B cell (primary cell): ENCODE results near the gene TRPV6. TPM values are rescaled to one million over a fixed set of nuclear protein-coding genes. Genes with fewer than 3 reads are reported as not detected.

ENCODE experiments used
- ATAC-seq: fragments of 200-7000 bp; cut with Tn5 transposase; one replicate; pipeline ENCODE4 v1.10.0; 2021; ENCODE audit warnings: low read depth, mild to moderate bottlenecking, moderate number of reproducible peaks, moderate library complexity
- CTCF ChIA-PET: fragments of 350-600 bp; sonication (Branson Sonifier 250); formaldehyde crosslinking; loops from one replicate; lab custom pipeline; 2021; ENCODE audit warnings: antibody characterized with exemption, inconsistent platforms; lab: Charles Lee
- POLR2A ChIA-PET: fragments of 350-600 bp; sonication (Branson Sonifier 250); formaldehyde crosslinking; loops from one replicate; lab custom pipeline; 2021; ENCODE audit warnings: antibody characterized with exemption; lab: Charles Lee
- DNase-seq: peaks from one replicate; pipeline ENCODE4 v3.0.0; 2013
- H2AFZ ChIP-seq: 2 replicates; pipeline ENCODE4 v1.6.1; 2012; ENCODE audit warnings: mild to moderate bottlenecking, low read depth, low read length; ENCODE audit not compliant: insufficient read depth, poor library complexity, severe bottlenecking
- H3K27ac ChIP-seq, 2 donors: 1 replicate in 1 of 2; 2 replicates in 1 of 2; pipeline ENCODE4 v1.5.1; 2012 to 2013; ENCODE audit warnings: low read length in 2 of 2, mild to moderate bottlenecking in 2 of 2, moderate library complexity in 1 of 2
- H3K27me3 ChIP-seq, 4 experiments: fragments of 200-600 bp in 1 of 4; sonication (generic) in 1 of 4; replicated peaks in 1 of 4; 1 replicate in 2 of 4; 2 replicates in 2 of 4; pipeline versions ENCODE4 v1.6.1 to v1.7.0; 2013 to 2016; ENCODE audit warnings: low read length in 3 of 4, mild to moderate bottlenecking in 2 of 4, mixed read lengths in 1 of 4, moderate library complexity in 1 of 4; ENCODE audit not compliant: insufficient read depth in 4 of 4, control insufficient read depth in 3 of 4; ENCODE audit errors: control extremely low read depth in 1 of 4
- H3K36me3 ChIP-seq, 2 experiments: replicated peaks in 1 of 2; 1 replicate in 1 of 2; 2 replicates in 1 of 2; pipeline versions ENCODE4 v1.6.1 to v1.7.1; 2013; ENCODE audit warnings: low read length in 1 of 2; ENCODE audit not compliant: insufficient read depth in 2 of 2, control insufficient read depth in 1 of 2; ENCODE audit errors: control extremely low read depth in 1 of 2, extremely low read depth in 1 of 2
- H3K4me1 ChIP-seq, 2 donors: fragments of 200-600 bp in 1 of 2; sonication (generic) in 1 of 2; 1 replicate in 1 of 2; 2 replicates in 1 of 2; pipeline versions ENCODE4 v1.5.1 to v1.6.1; 2013 to 2017; ENCODE audit warnings: low read length in 2 of 2; ENCODE audit not compliant: control insufficient read depth in 2 of 2, insufficient read depth in 2 of 2
- H3K4me2 ChIP-seq: replicated peaks from 2 replicates; pipeline ENCODE3; 2012; ENCODE audit warnings: mild to moderate bottlenecking, low read depth, low read length; ENCODE audit not compliant: poor library complexity, severe bottlenecking
- H3K4me3 ChIP-seq, 5 experiments: fragments of 200-600 bp in 1 of 5; sonication (generic) in 1 of 5; 1 replicate in 3 of 5; 2 replicates in 2 of 5; pipeline versions ENCODE4 v1.5.1 to v1.7.0; 2011 to 2016; ENCODE audit warnings: low read length in 4 of 5, mild to moderate bottlenecking in 4 of 5, low read depth in 2 of 5, control low read depth in 1 of 5, moderate library complexity in 1 of 5; ENCODE audit not compliant: insufficient read depth in 1 of 5; ENCODE audit errors: control extremely low read depth in 1 of 5, extremely low read depth in 1 of 5
- H3K79me2 ChIP-seq: fragments of 200-600 bp; sonication (generic); one replicate; pipeline ENCODE4 v1.6.0; 2016; ENCODE audit warnings: low read length; ENCODE audit not compliant: control insufficient read depth, insufficient read depth
- H3K9ac ChIP-seq: fragments of 200-600 bp; sonication (generic); 2 replicates; pipeline ENCODE4 v1.6.1; 2017; ENCODE audit warnings: mild to moderate bottlenecking, low read length, moderate library complexity
- H3K9me3 ChIP-seq, 3 donors: one replicate each; pipeline versions ENCODE4 v1.6.1 to v1.7.1; 2013; ENCODE audit warnings: low read length in 2 of 3; ENCODE audit not compliant: control insufficient read depth in 2 of 3, insufficient read depth in 1 of 3; ENCODE audit errors: control extremely low read depth in 1 of 3
- H4K20me1 ChIP-seq: 2 replicates; pipeline ENCODE4 v1.6.0; 2012; ENCODE audit warnings: mild to moderate bottlenecking, low read length; ENCODE audit not compliant: insufficient read depth, control insufficient read depth, poor library complexity, severe bottlenecking
- H3K27ac Mint-ChIP-seq: one replicate; pipeline ENCODE4 v1.8.0; 2021; ENCODE audit warnings: mixed read lengths
- H3K27me3 Mint-ChIP-seq: one replicate; pipeline ENCODE4 v1.8.0; 2021; ENCODE audit warnings: mixed read lengths
- H3K4me1 Mint-ChIP-seq: one replicate; pipeline ENCODE4 v1.8.0; 2021; ENCODE audit warnings: mixed read lengths
- H3K4me3 Mint-ChIP-seq: one replicate; pipeline ENCODE4 v1.8.0; 2021; ENCODE audit warnings: mixed read lengths
- H3K9me3 Mint-ChIP-seq: one replicate; pipeline ENCODE4 v1.8.0; 2022; ENCODE audit warnings: mixed read lengths; ENCODE audit not compliant: insufficient read depth
- EZH2 ChIP-seq: IDR thresholded peaks from 2 replicates; pipeline ENCODE4 v1.6.1; 2012; ENCODE audit warnings: borderline replicate concordance, low read depth, mild to moderate bottlenecking, moderate library complexity, low read length; ENCODE audit not compliant: insufficient read depth, poor library complexity, severe bottlenecking
- WGBS: methylation state at CpG from one replicate; pipeline ENCODE4 v1.1.5; 2013; ENCODE audit warnings: missing lambda C conversion rate; ENCODE audit not compliant: insufficient coverage; 5-methylcytosine and 5-hydroxymethylcytosine counted together
- intact Hi-C: fragments of 100-400 bp; cut with micrococcal nuclease; formaldehyde crosslinking; loops from one replicate; pipeline ENCODE4 v1.10.0; 2022
- polyA plus RNA-seq: library from polyadenylated mRNA; depleted of rRNA; stranded (reverse); fragments of >200 nt; gene quantifications from 2 replicates; pipeline ENCODE4 v1.2.3, GENCODE V29; 2012
- total RNA-seq, 2 donors: library from RNA; stranded (reverse); fragments of 120-200 nt in 1 of 2; gene quantifications; 1 replicate in 1 of 2; 2 replicates in 1 of 2; pipeline versions ENCODE4 v1.2.3 to v1.2.4, GENCODE V29; 2013 to 2022
- TF ChIP-seq, protein P1 (sequence below): fragments of 200-600 bp; IDR thresholded peaks from one replicate; pipeline ENCODE4 v1.8.0; 2022; ENCODE audit warnings: antibody characterized with exemption, mild to moderate bottlenecking

TRPV6 gene
- total and polyA plus RNA-seq, 2 donors (not counting 1 experiment from before 2014, with no cell fraction given) = not detected

GRCh38 chr7:142932386-142933091 is 47.0 kb upstream of the TRPV6 start:
- DNase-seq = no peak
- Histone ChIP-seq H2AFZ (no peak overlapping the region), H3K4me3 (no peak overlapping the region), H3K4me2 (no peak overlapping the region), H3K9me3 (no peaks in the 10 kb centered on the region), H3K9ac (no peak overlapping the region), H3K27ac (no peak overlapping the region), H3K36me3 (no peaks in the 10 kb centered on the region), H3K79me2 (no peaks in the 10 kb centered on the region), H3K27me3 (no peaks in the 10 kb centered on the region), H4K20me1 (no peaks in the 10 kb centered on the region), H3K4me1 (peaks cover 8 to 11% of the 10 kb centered on the region in 2 donors)
- intact Hi-C loops = no loop called here
- TF ChIP-seq, protein P1, sequence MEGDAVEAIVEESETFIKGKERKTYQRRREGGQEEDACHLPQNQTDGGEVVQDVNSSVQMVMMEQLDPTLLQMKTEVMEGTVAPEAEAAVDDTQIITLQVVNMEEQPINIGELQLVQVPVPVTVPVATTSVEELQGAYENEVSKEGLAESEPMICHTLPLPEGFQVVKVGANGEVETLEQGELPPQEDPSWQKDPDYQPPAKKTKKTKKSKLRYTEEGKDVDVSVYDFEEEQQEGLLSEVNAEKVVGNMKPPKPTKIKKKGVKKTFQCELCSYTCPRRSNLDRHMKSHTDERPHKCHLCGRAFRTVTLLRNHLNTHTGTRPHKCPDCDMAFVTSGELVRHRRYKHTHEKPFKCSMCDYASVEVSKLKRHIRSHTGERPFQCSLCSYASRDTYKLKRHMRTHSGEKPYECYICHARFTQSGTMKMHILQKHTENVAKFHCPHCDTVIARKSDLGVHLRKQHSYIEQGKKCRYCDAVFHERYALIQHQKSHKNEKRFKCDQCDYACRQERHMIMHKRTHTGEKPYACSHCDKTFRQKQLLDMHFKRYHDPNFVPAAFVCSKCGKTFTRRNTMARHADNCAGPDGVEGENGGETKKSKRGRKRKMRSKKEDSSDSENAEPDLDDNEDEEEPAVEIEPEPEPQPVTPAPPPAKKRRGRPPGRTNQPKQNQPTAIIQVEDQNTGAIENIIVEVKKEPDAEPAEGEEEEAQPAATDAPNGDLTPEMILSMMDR = no peak
- TF ChIP-seq EZH2 = no peak
- no peak overlapping the region for H3K27ac Mint-ChIP-seq
- ATAC-seq = no peak
- ChIA-PET CTCF (no interaction called here), POLR2A (no interaction called here)
- no peaks in the 10 kb centered on the region for H3K9me3 Mint-ChIP-seq
- peaks cover 8% of the 10 kb centered on the region for H3K4me1 Mint-ChIP-seq
- WGBS = 77% methylated on average over 5 of the region's 5 CpGs
- H3K4me3 Mint-ChIP-seq = no peak overlapping the region
- H3K27me3 Mint-ChIP-seq = peaks cover 12% of the 10 kb centered on the region

DNA sequence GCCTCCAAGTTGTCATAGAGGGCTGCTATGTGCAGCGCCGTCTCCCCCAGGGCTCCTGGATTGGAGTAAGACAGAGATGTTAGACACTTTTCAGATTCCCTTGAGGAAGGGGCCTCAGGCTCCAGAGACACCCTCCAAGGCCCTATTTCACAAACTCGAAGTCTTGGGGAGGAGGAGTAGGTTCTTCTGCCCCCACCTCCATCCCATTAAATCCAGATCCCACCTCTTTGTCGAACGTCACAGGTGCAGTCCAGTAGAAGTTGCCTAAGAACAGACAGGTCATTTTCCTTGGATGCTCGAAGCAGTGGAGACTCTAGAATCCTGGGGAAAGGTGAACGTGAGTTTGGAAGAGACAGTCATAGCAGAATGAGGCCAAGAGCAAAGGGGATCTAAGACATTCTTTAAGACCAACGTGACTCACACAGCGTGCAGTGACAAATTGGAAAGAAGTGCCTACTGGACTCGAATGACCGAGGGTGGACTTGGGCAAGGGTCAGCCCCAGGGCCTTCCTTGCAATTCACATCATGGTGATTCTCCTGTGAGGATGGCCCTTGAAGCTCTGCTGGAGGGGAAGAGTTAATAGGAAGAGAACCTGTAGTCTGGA is 44.7 kb upstream of the TRPV6 start:
- POLR2A ChIA-PET = no interaction called here
- Mint-ChIP-seq H3K27me3 (peaks cover 9% of the 10 kb centered on the region), H3K27ac (no peak overlapping the region), H3K9me3 (no peaks in the 10 kb centered on the region), H3K4me1 (peaks cover 26% of the 10 kb centered on the region), H3K4me3 (no peak overlapping the region)
- TF ChIP-seq, protein P1 = no peak
- no peak for TF ChIP-seq EZH2
- Histone ChIP-seq H3K79me2 (no peaks in the 10 kb centered on the region), H3K9me3 (no peaks in the 10 kb centered on the region), H3K27me3 (no peaks in the 10 kb centered on the region), H3K4me1 (peaks cover 23 to 24% of the 10 kb centered on the region in 2 donors), H3K4me2 (no peak overlapping the region), H3K9ac (no peak overlapping the region), H3K36me3 (no peaks in the 10 kb centered on the region), H2AFZ (no peak overlapping the region), H3K4me3 (no peak overlapping the region), H4K20me1 (no peaks in the 10 kb centered on the region), H3K27ac (no peak overlapping the region)
- DNase-seq = no peak
- no peak for ATAC-seq
- WGBS = 92% methylated on average over 6 of the region's 11 CpGs
- intact Hi-C loops = no loop called here
- CTCF ChIA-PET = no interaction called here
